Measurements from ENCODE around the gene COL4A3. TPM values are rescaled to one million over a fixed set of nuclear protein-coding genes. Genes with fewer than 3 reads are reported as not detected.

The COL4A3 gene
- polyA plus RNA-seq, 1 donor from 2014 or later = 0.10 TPM

- H3K4me3 ChIP-seq (ENCODE audit: low read length) = no peak overlapping the region
- H3K36me3 ChIP-seq (ENCODE audit: insufficient read depth, low read length) = no peaks in the 10 kb centered on the region
- no peak overlapping the region for H3K27ac ChIP-seq (ENCODE audit: low read length)
- no peaks in the 10 kb centered on the region for H3K9me3 ChIP-seq (ENCODE audit: low read length)
- H3K79me2 ChIP-seq (replicated peaks; ENCODE audit: insufficient read depth, low read length) = no peaks in the 10 kb centered on the region
- no peak overlapping the region for H3K9ac ChIP-seq (ENCODE audit: low read length)
- no peaks in the 10 kb centered on the region for H4K20me1 ChIP-seq (ENCODE audit: insufficient read depth)
- no peaks in the 10 kb centered on the region for H3K9me2 ChIP-seq (ENCODE audit: insufficient read depth, low read length)
- no peak overlapping the region for H3K4me2 ChIP-seq (ENCODE audit: low read length)
- H3F3A ChIP-seq (ENCODE audit: insufficient read depth, low read length, poor library complexity, severe bottlenecking) = no peaks in the 10 kb centered on the region
- H3K27me3 ChIP-seq (ENCODE audit: insufficient read depth, low read depth, low read length) = peaks cover 68% of the 10 kb centered on the region
- no peak overlapping the region for H2AFZ ChIP-seq (ENCODE audit: low read depth, low read length)
- no peak for TF ChIP-seq POLR2AphosphoS5 (IDR thresholded peaks at IDR 0.05)
- no peak for TF ChIP-seq EP300 (conservative IDR thresholded peaks at IDR 0.05; ENCODE audit: poor library complexity, severe bottlenecking)
- no peak for TF ChIP-seq EZH2 (IDR thresholded peaks at IDR 0.05; ENCODE audit: borderline replicate concordance, insufficient read depth, low read length, poor library complexity, severe bottlenecking)
- no peak for TF ChIP-seq SMC3 (conservative IDR thresholded peaks at IDR 0.05; ENCODE audit: poor library complexity)
- no peak for TF ChIP-seq RAD21 (conservative IDR thresholded peaks at IDR 0.05)
- no peak for TF ChIP-seq CTCF (IDR thresholded peaks at IDR 0.05; ENCODE audit: poor library complexity, severe bottlenecking)
- TF ChIP-seq REST (IDR thresholded peaks at IDR 0.05; ENCODE audit: borderline replicate concordance) = no peak
- TF ChIP-seq TAF1 (IDR thresholded peaks at IDR 0.05; ENCODE audit: low read depth) = no peak
- no peak for TF ChIP-seq MXI1 (conservative IDR thresholded peaks at IDR 0.05; ENCODE audit: poor library complexity, severe bottlenecking)
Measured at GRCh38 chr2:227161947-227162346, 2.5 kb upstream of the COL4A3 start.

- Histone ChIP-seq H2AFZ (ENCODE audit: low read depth, low read length) (no peak overlapping the region), H3K9ac (ENCODE audit: low read length) (peak overlapping the region; percentile 15), H4K20me1 (ENCODE audit: insufficient read depth) (no peaks in the 10 kb centered on the region), H3K36me3 (ENCODE audit: insufficient read depth, low read length) (no peaks in the 10 kb centered on the region), H3F3A (ENCODE audit: insufficient read depth, low read length, poor library complexity, severe bottlenecking) (no peaks in the 10 kb centered on the region), H3K4me2 (ENCODE audit: low read length) (peak overlapping the region; percentile 45), H3K9me3 (ENCODE audit: low read length) (no peaks in the 10 kb centered on the region), H3K4me3 (ENCODE audit: low read length) (peak overlapping the region; percentile 78), H3K27ac (ENCODE audit: low read length) (no peak overlapping the region), H3K79me2 (replicated peaks; ENCODE audit: insufficient read depth, low read length) (no peaks in the 10 kb centered on the region), H3K9me2 (ENCODE audit: insufficient read depth, low read length) (no peaks in the 10 kb centered on the region), H3K27me3 (ENCODE audit: insufficient read depth, low read depth, low read length) (peaks cover 72% of the 10 kb centered on the region)
- TF ChIP-seq SMC3 (conservative IDR thresholded peaks at IDR 0.05; ENCODE audit: poor library complexity) (no peak), TAF1 (IDR thresholded peaks at IDR 0.05; ENCODE audit: low read depth) (no peak), MXI1 (conservative IDR thresholded peaks at IDR 0.05; ENCODE audit: poor library complexity, severe bottlenecking) (no peak), EZH2 (IDR thresholded peaks at IDR 0.05; ENCODE audit: borderline replicate concordance, insufficient read depth, low read length, poor library complexity, severe bottlenecking) (no peak), EP300 (conservative IDR thresholded peaks at IDR 0.05; ENCODE audit: poor library complexity, severe bottlenecking) (no peak), POLR2AphosphoS5 (IDR thresholded peaks at IDR 0.05) (no peak), REST (IDR thresholded peaks at IDR 0.05; ENCODE audit: borderline replicate concordance) (no peak), RAD21 (conservative IDR thresholded peaks at IDR 0.05) (no peak), CTCF (IDR thresholded peaks at IDR 0.05; ENCODE audit: poor library complexity, severe bottlenecking) (no peak)
Measured at GRCh38 chr2:227163485-227163997, 883 bp upstream of the COL4A3 start.

Measured in neural cell (in vitro differentiated cells).